GM12874 (cell line): ENCODE results near the gene ALOX5.

Experiments used
- TF ChIP-seq, protein P1 (sequence below): IDR thresholded peaks from 2 replicates; pipeline ENCODE4 v1.5.1; 2011; ENCODE audit warnings: low read depth, mild to moderate bottlenecking, control low read depth, low read length, moderate library complexity; ENCODE audit not compliant: insufficient read depth

The ALOX5 gene

DNA sequence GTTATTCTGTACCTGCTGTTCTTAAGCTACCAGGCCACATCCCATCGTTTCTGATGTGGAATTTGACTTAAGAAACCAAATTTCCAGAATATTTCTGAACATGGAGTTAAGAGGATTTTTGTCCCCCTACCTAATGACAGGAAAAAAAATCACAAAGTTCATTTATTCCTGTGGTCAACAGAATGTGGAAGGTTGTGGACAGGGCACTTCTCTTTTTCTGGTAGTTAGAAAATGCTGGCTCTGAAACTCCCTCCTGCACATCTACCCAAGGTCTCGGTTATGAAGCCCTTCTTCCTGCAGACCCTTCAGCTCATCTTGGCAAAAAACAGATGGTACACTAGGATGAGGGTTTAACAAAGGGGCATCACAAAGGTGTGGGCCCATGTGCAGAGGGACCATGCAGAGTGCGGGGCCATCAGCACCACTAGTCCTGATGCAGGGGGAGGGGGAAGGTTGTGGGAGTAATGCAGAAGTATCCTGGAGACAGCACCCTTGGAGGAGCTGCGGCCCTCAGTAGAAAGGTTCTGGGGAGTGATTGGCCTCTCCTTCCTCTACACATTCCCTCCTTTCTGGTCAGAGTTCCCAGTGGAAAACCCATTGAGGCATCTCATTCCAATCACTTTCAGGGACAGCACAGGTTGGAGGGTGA lies 9.8 kb downstream of the ALOX5 start:
- TF ChIP-seq, protein P1, sequence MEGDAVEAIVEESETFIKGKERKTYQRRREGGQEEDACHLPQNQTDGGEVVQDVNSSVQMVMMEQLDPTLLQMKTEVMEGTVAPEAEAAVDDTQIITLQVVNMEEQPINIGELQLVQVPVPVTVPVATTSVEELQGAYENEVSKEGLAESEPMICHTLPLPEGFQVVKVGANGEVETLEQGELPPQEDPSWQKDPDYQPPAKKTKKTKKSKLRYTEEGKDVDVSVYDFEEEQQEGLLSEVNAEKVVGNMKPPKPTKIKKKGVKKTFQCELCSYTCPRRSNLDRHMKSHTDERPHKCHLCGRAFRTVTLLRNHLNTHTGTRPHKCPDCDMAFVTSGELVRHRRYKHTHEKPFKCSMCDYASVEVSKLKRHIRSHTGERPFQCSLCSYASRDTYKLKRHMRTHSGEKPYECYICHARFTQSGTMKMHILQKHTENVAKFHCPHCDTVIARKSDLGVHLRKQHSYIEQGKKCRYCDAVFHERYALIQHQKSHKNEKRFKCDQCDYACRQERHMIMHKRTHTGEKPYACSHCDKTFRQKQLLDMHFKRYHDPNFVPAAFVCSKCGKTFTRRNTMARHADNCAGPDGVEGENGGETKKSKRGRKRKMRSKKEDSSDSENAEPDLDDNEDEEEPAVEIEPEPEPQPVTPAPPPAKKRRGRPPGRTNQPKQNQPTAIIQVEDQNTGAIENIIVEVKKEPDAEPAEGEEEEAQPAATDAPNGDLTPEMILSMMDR, result no peak

DNA sequence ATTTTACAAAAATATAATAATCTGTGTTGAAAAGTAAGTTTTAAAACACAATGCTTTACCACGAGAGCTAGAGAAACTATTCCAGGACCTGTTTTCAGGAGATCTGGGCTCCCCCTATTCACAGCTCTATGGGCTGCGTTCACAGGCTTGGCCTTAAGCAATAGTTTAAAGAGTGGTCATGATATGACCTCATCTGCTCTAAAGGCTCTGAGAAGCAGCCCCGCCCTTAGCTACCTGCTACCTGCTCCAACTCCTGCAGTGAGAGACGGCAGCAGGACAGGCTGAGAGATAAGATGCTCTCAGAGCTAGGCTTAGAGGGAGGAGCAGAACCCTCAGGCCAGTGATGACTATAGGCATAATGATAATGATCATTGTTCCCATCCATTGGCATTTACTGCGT lies 12.6 kb downstream of the ALOX5 start:
- TF ChIP-seq, protein P1, result no peak

DNA sequence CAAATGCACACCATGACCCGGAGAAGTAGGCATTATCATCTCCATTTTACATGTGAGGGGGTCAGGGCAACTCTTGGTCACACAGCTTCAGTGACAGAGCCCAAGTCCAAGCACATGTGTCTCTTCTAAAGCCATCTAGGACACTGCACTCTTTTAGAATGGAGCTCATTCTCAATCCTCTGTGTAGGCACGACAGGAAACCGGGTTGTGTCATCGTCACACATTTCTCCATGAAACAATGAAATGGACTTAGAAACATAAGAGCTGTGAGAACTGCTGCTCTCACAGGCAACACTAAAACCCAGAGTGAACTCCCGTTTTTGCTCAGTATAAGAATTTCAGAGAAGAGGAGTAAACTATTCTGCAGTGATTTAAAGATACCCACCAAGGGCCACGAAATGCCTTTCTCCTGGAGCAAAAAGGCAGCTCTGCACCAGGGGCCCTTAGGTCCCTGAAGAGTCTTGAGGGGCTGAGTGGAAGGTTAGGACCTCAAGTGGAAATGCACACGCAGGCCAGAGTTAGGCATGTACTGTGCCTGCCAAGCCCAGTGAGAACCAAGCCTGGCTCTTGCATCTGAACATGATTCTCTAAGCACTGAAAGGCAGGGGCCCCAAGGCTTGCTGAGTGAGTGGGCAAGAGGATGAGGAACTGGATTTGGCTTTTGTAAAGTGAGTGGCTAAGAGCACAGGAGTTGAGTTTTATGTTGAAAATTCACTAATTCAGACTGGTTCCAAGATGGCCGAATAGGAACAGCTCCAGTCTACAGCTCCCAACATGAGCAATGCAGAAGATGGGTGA lies 13.3 kb downstream of the ALOX5 start:
- TF ChIP-seq, protein P1, result no peak

DNA sequence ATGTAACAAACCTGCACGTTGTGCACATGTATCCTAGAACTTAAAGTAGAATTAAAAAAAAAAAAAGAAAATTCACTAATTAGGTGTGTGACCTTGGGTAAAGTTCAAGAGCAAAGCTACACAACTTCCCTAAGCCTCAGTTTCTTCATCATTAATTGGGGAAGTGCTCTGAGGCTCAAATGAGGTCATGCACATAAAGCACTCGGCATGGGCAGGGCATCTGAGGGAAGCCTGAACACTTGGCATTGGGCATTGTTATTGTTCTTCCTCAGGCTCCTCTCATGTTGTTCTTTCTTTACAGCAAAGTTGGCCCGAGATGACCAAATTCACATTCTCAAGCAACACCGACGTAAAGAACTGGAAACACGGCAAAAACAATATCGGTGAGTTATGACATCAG lies 21.5 kb downstream of the ALOX5 start:
- TF ChIP-seq, protein P1, result no peak

DNA sequence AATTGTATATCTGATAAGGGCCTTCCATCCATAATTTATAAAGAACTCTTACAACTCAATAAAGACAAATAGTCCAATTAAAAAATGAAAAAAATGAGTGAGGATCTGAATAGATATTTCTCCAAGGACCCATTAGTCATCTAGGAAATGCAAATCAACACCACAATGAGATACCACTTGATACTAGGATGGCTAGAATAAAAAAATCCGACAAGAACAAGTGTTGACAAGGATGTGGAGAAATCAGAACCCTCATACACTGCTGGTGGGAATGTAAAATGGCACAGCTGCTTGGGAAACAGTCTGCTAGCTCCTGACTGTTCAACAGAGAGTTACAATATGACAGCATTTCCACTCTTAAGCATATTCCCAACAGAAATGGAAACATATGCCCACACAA lies 24.6 kb downstream of the ALOX5 start:
- TF ChIP-seq, protein P1, result no peak

DNA sequence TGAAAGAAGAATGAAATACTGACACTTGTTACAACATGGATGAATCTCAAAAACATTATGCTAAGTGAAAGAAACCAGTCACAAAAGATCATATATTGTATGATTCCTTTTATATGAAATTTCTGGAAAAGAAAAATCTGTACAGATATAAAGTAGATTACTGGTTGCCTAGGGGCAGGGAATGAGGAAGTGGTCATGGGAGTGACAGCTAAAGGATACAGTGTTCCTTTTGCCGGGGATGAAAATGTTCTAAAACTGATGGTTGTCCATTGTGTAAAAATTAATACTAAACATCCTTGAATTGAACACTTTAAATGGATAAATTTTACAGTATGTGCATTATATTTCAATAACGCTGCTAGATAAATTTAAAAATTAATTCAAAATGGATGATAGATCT lies 25.1 kb downstream of the ALOX5 start:
- TF ChIP-seq, protein P1, result no peak

DNA sequence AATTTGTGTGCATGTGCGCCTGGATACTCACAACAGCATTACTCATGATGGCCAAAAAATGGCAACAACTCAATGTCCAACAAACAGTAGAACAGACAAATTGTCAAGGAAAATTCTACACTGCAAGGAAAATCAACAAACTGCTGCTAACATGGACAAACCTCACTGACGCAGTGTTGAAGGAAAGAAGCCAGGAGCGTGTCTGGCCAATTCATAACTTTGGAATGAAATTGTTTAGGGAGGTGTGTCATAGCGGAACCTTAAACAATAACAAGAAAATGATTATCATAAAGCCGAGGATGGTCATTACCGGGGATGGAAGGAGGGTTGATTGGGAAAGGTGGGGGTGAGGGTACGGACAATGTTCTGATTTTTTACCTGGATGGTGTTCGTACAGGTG lies 29.1 kb downstream of the ALOX5 start:
- TF ChIP-seq, protein P1, result no peak
